Astrocyte of the cerebellum (primary cell): ENCODE results near the gene FAM216B.
A peak's percentile ranks its signal among the peaks of the same experiment; 100 is the strongest.

ENCODE experiments used
- DNase-seq: peaks from one replicate; pipeline ENCODE4 v3.0.0-alpha.2; 2011; ENCODE audit warnings: low read depth
- H3K4me3 ChIP-seq: 2 replicates; pipeline ENCODE4 v1.5.1; 2011; ENCODE audit warnings: mild to moderate bottlenecking, low read depth, low read length, moderate library complexity
- CTCF ChIP-seq: IDR thresholded peaks from 2 replicates; pipeline ENCODE4 v1.5.1; 2012; ENCODE audit warnings: low read length, low read depth, moderate library complexity, mild to moderate bottlenecking; ENCODE audit errors: missing control alignments
- in situ Hi-C: cut with HindIII; loops from 2 replicates; pipeline ENCODE4 v1.10.0; 2017; ENCODE audit warnings: low sequenced_read_pairs

The FAM216B gene

GRCh38 chr13:42834946-42835345 is 53.6 kb downstream of the FAM216B start:
- in situ Hi-C loops, result no loop called here

GRCh38 chr13:42836930-42837690 is 55.7 kb downstream of the FAM216B start:
- in situ Hi-C loops, result no loop called here
- TF ChIP-seq CTCF, result peak; percentile 56
- no peak overlapping the region for H3K4me3 ChIP-seq
- no peak for DNase-seq

More at GRCh38 chr13:42834946-42835345, 53.6 kb downstream of the FAM216B start:
- TF ChIP-seq CTCF, result no peak
- H3K4me3 ChIP-seq, result no peak overlapping the region
- DNase-seq, result no peak
